Nucleus accumbens (tissue), 56 donors: ENCODE results near the gene RPP14.

Source experiments
- DNase-seq, 56 donors: peaks; one replicate each; lab custom pipeline; 2025; lab: John Stamatoyannopoulos, UW

Gene RPP14

GRCh38 chr3:58351920-58352319, 45.9 kb downstream of the RPP14 start:
- peak in 1 of 56 donors; percentile 11 for DNase-seq

DNA sequence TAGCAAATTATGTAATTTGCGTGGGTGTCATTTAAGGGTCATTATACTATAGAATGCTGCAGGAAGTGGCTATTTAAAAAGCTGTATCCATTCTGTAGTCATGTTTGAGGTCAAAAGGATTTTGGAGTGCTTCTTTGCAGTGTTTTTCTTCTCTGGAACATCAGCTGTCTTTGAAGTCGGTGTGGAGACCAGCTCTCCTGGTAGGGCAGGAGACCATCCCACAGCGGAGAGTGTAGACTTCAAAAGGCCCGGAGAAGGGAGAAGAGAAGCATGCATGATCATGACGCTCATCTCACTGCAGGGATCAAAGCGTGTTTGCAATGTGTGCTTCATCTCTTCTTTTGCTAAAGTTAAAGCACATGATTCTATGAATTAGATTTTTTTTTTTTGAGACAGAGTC, 46.6 kb downstream of the RPP14 start:
- no peak for DNase-seq

GRCh38 chr3:58353722-58354553, 47.9 kb downstream of the RPP14 start:
- DNase-seq, result no peak

GRCh38 chr3:58355179-58355578, 49.1 kb downstream of the RPP14 start:
- DNase-seq, result peak in 1 of 56 donors; percentile 17

- DNase-seq, result peak in 3 of 56 donors; percentile 10 to 29 (median 16)
These were observed 50.0 kb downstream of the RPP14 start for GRCh38 chr3:58356054-58356453.

DNA sequence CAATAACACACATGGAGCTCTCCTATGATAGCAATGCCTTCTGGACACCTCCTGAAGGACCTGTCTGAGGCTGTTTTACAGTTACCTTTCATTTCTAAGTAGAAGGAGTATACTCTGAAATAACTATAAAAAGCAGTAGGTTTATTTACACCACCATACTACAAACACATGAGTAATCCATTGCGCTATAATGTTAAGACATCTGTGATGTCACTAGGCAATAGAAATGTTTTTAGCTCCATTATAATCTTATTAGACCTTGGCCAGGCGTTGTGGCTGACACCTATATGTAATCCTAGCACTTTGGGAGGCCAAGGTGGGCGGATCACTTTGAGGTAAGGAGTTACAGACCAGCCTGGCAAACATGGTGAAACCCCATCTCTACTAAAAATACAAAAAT, 51.4 kb downstream of the RPP14 start:
- no peak for DNase-seq

- DNase-seq, result no peak
These were observed 52.0 kb downstream of the RPP14 start for GRCh38 chr3:58358092-58358491.

DNA sequence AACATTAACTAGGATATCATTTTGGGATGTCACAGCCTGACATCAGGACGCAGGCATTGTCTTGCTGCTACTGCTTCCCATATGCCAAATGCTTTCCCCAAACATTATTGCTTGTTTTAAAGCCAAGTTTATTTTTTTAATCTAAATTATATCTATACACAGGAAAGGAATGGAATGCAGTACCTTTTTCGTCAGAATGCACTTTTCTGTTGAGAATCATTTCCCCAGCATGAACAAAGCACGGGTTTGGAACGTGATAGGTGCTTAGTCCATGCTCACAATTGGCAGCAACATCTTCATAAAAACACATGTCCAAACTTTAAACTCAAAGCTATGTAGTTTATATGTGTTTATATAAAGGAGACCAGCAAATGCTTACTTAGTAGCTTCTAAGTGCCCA, 52.8 kb downstream of the RPP14 start:
- no peak for DNase-seq

- no peak for DNase-seq
These were observed 53.6 kb downstream of the RPP14 start for GRCh38 chr3:58359621-58360020.

DNA sequence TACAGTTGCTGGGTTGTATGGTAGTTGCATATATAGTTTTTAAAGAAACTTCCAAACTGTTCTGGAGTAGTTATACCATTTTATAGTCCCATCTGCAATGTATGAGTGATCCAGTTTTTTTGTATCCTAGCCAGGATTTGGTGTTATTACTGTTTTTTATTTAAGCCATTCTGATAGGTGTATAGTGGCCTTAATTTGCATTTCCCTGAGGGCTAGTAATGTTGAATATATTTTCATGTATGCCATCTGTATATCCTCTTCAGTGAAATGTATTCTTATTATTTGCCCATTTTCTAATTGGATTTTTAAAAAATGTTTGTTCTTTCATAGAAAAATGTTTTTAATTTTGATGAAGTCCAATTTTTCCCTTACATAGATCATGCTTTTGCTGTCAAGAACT, 55.8 kb downstream of the RPP14 start:
- no peak for DNase-seq

DNA sequence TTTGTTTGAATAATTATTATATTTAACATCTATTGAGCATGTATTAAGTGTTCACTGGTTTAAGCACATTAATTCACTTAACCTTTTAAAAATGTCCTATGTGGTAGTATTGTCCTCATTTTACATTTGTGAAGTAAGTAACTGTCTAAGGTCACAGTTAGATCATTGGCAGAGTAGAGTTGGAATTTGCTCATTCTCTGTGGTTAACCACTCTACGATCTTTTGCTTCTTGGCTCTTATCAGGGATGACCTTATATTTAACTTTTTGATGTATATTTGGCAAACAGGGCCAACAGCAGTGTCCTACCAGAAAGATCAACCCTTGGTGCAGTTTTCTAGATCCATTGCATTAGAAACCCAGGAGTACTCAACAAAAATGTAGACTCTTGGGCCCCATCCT, 60.7 kb downstream of the RPP14 start:
- DNase-seq, result no peak

DNA sequence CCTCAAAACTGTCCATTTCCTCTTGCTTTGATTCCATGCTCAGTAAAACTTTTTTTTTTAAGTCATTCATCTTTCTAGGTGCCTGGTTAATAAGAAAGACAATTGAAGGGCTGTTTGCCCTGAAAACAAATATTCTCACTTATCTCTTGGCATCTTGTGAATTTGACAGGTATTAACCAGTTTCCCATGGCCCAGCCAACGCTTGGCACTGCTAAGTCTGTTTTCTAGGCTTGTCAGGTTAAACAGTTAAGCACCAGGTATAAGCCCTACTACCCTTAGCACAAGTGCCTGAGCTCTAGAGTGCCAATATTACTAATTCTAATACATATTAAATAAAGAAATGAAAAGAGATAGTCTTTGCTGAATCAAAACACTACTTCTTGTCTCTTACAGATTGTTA, 63.0 kb downstream of the RPP14 start:
- no peak for DNase-seq
